Uterus (tissue), 2 donors: ENCODE measurements around the gene GNB5.

Experiments
- CTCF ChIP-seq, 4 experiments: fragments of 200-600 bp in 2 of 4; fragments of 450-650 bp in 2 of 4; sonication (generic) in 2 of 4; IDR thresholded peaks; one replicate each; pipeline ENCODE4 v1.5.1; 2016 to 2019; ENCODE audit warnings: antibody characterized with exemption in 4 of 4, mild to moderate bottlenecking in 2 of 4, moderate library complexity in 1 of 4
- POLR2A ChIP-seq, 2 donors: fragments of 450-650 bp; IDR thresholded peaks; one replicate each; pipeline ENCODE4 v1.6.1; 2016; ENCODE audit warnings: antibody characterized with exemption in 2 of 2, mild to moderate bottlenecking in 1 of 2, moderate library complexity in 1 of 2

GRCh38 chr15:52085299-52085698 lies 105.9 kb downstream of the GNB5 start:
- TF ChIP-seq CTCF (IDR thresholded peaks at IDR 0.05) (no peak), POLR2A (IDR thresholded peaks at IDR 0.05) (no peak)
